ENCODE results near the gene PELI2.

PELI2 gene

GRCh38 chr14:56340932-56341331 lies 222.7 kb downstream of the PELI2 start:
- no peaks in the 10 kb centered on the region for H3K79me2 ChIP-seq (ENCODE audit: control insufficient read depth, insufficient read depth, low read length, unreplicated experiment)
- H2AFZ ChIP-seq (ENCODE audit: low read length, unreplicated experiment): peak overlapping the region; percentile 71
- no peaks in the 10 kb centered on the region for H3K36me3 ChIP-seq (ENCODE audit: insufficient read depth, low read length)
- H3K4me1 ChIP-seq (ENCODE audit: control insufficient read depth, insufficient read depth, low read length, unreplicated experiment): peaks cover 31% of the 10 kb centered on the region
- no peak overlapping the region for H3K4me3 ChIP-seq (ENCODE audit: low read depth, low read length)
- no peaks in the 10 kb centered on the region for H3K27me3 ChIP-seq (ENCODE audit: insufficient read depth, low read length)
- no peak overlapping the region for H3K27ac ChIP-seq (ENCODE audit: low read depth, low read length)

DNA sequence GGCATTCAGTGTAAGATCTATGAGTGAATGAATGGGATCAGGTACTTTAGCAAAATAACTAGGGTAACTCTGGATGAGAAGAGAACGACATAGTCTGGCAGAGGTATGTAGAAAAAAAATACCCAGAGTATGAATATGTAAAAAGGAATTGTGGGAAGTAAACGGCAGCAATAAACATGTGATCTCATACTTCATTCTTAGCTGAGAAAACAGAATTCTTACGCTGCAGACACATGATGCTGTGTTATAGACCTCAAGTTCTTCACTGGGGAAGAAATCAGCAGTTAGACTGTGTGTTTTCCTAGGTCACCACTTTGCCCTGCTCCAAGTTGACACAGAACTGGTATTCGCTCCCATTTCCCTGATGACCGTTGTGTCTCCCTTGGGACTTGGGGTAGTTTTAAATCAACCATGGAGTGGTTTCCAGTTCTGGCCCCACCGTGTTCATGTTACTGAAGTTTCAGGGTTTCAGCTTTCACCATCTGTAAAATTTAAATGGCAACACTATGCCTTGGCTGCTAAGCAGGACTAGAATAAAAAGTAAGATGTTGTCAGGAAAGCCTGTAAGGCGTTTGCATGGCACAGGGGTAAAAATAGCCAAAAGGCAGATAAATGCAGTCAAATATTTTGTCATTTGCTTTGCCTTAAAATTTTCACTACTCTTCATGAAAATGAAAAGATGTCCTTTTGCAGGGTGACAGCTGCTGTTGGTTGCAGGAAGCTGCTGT lies 223.7 kb downstream of the PELI2 start:
- H3K79me2 ChIP-seq (ENCODE audit: control insufficient read depth, insufficient read depth, low read length, unreplicated experiment): no peaks in the 10 kb centered on the region
- no peaks in the 10 kb centered on the region for H3K27me3 ChIP-seq (ENCODE audit: insufficient read depth, low read length)
- H3K36me3 ChIP-seq (ENCODE audit: insufficient read depth, low read length): no peaks in the 10 kb centered on the region
- no peak overlapping the region for H3K4me3 ChIP-seq (ENCODE audit: low read depth, low read length)
- H3K4me1 ChIP-seq (ENCODE audit: control insufficient read depth, insufficient read depth, low read length, unreplicated experiment): peaks cover 31% of the 10 kb centered on the region
- H3K27ac ChIP-seq (ENCODE audit: low read depth, low read length): no peak overlapping the region
- H2AFZ ChIP-seq (ENCODE audit: low read length, unreplicated experiment): peak overlapping the region; percentile 5

GRCh38 chr14:56342494-56342942 lies 224.3 kb downstream of the PELI2 start:
- Histone ChIP-seq H3K4me1 (ENCODE audit: control insufficient read depth, insufficient read depth, low read length, unreplicated experiment) (peaks cover 31% of the 10 kb centered on the region), H3K4me3 (ENCODE audit: low read depth, low read length) (no peak overlapping the region), H3K27me3 (ENCODE audit: insufficient read depth, low read length) (no peaks in the 10 kb centered on the region), H3K27ac (ENCODE audit: low read depth, low read length) (no peak overlapping the region), H3K36me3 (ENCODE audit: insufficient read depth, low read length) (no peaks in the 10 kb centered on the region), H3K79me2 (ENCODE audit: control insufficient read depth, insufficient read depth, low read length, unreplicated experiment) (no peaks in the 10 kb centered on the region), H2AFZ (ENCODE audit: low read length, unreplicated experiment) (no peak overlapping the region)

GRCh38 chr14:56349960-56350359 lies 231.7 kb downstream of the PELI2 start:
- H3K27me3 ChIP-seq (ENCODE audit: insufficient read depth, low read length): no peaks in the 10 kb centered on the region
- H3K79me2 ChIP-seq (ENCODE audit: control insufficient read depth, insufficient read depth, low read length, unreplicated experiment): no peaks in the 10 kb centered on the region

More at GRCh38 chr14:56349960-56350359, 231.7 kb downstream of the PELI2 start:
- no peaks in the 10 kb centered on the region for H3K36me3 ChIP-seq (ENCODE audit: insufficient read depth, low read length)
- no peaks in the 10 kb centered on the region for H3K4me1 ChIP-seq (ENCODE audit: control insufficient read depth, insufficient read depth, low read length, unreplicated experiment)
- no peak overlapping the region for H3K27ac ChIP-seq (ENCODE audit: low read depth, low read length)
- H3K4me3 ChIP-seq (ENCODE audit: low read depth, low read length): no peak overlapping the region
- H2AFZ ChIP-seq (ENCODE audit: low read length, unreplicated experiment): no peak overlapping the region
